ENCODE measurements around the gene MRPS27.

The MRPS27 gene

DNA sequence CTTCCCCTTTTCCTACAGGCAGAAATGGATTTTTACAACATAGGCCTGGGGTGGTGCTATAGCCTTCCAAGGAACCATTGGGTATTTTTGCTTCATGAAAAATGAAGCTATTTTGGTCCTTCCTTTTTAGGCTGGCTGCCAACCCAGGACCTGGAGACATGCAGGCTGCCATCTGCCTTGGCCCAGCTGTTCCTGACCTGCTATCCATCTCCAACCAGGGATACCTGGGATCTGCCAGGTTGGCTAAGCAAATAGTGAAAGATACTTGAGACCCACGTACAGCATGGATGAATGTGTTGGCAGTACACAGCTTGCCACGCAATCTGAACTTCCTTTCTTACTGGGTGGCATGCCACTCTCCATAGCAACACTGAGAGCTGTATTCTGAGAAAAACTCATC lies 31.1 kb downstream of the MRPS27 start:
- no peaks in the 10 kb centered on the region for H3K9me3 ChIP-seq (ENCODE audit: control insufficient read depth, low read length)
- H3K27me3 ChIP-seq (ENCODE audit: control insufficient read depth, insufficient read depth, low read length): no peaks in the 10 kb centered on the region
- no peaks in the 10 kb centered on the region for H3K36me3 ChIP-seq (ENCODE audit: control insufficient read depth, insufficient read depth, low read length)
- TF ChIP-seq, protein P1, sequence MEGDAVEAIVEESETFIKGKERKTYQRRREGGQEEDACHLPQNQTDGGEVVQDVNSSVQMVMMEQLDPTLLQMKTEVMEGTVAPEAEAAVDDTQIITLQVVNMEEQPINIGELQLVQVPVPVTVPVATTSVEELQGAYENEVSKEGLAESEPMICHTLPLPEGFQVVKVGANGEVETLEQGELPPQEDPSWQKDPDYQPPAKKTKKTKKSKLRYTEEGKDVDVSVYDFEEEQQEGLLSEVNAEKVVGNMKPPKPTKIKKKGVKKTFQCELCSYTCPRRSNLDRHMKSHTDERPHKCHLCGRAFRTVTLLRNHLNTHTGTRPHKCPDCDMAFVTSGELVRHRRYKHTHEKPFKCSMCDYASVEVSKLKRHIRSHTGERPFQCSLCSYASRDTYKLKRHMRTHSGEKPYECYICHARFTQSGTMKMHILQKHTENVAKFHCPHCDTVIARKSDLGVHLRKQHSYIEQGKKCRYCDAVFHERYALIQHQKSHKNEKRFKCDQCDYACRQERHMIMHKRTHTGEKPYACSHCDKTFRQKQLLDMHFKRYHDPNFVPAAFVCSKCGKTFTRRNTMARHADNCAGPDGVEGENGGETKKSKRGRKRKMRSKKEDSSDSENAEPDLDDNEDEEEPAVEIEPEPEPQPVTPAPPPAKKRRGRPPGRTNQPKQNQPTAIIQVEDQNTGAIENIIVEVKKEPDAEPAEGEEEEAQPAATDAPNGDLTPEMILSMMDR (IDR thresholded peaks at IDR 0.05): no peak
- no peak overlapping the region for H3K27ac ChIP-seq
- H3K4me2 ChIP-seq (ENCODE audit: low read length): no peak overlapping the region
- no peak overlapping the region for H3K9ac ChIP-seq
- H3K4me1 ChIP-seq: no peaks in the 10 kb centered on the region
- H3K4me3 ChIP-seq (ENCODE audit: low read depth, low read length): no peak overlapping the region
- no peaks in the 10 kb centered on the region for H3K79me2 ChIP-seq
- H2AFZ ChIP-seq: no peak overlapping the region

DNA sequence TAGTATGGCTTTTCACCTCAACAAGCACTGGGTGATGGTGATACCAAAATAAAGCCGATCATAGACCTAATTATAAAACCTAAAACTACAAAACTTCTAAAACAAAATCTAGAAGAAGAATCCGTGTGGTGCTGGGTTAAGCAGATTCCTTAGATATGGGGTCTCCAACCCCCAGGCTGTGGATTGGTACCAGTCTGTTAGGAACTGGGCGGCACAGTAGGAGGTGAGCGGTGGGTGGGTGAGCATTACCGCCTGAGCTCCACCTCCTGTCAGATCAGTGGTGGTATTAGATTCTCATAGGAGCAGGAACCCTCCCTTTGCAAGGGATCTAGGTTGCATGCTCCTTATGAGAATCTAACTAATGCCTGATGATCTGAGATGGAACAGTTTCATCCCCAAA lies 33.2 kb downstream of the MRPS27 start:
- Histone ChIP-seq H3K4me3 (ENCODE audit: low read depth, low read length) (no peak overlapping the region), H3K4me2 (ENCODE audit: low read length) (no peak overlapping the region), H3K27ac (no peak overlapping the region), H3K36me3 (ENCODE audit: control insufficient read depth, insufficient read depth, low read length) (no peaks in the 10 kb centered on the region), H3K27me3 (ENCODE audit: control insufficient read depth, insufficient read depth, low read length) (no peaks in the 10 kb centered on the region), H2AFZ (no peak overlapping the region), H3K9me3 (ENCODE audit: control insufficient read depth, low read length) (no peaks in the 10 kb centered on the region), H3K79me2 (no peaks in the 10 kb centered on the region), H3K9ac (no peak overlapping the region), H3K4me1 (no peaks in the 10 kb centered on the region)
- TF ChIP-seq, protein P1 (IDR thresholded peaks at IDR 0.05): no peak

DNA sequence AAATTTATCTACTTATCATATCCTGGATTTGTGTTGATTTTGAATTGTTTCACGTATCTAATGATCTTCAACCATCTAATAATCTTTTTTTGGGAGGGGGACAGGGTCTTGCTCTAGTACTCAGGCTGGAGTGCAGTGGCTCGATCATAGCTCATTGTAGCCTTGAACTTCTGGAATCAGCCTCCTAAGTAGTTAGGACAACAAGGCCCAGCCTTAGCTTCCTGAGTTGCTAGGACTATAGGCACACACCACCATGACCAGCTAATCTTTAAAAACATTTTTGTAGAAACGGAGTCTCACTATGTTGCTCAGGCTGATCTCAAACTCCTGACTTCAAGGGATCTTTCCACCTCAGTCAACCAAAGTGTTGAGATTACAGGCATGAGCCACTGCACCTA lies 34.6 kb downstream of the MRPS27 start:
- TF ChIP-seq, protein P1 (IDR thresholded peaks at IDR 0.05): no peak
- Histone ChIP-seq H3K4me1 (no peaks in the 10 kb centered on the region), H3K4me3 (ENCODE audit: low read depth, low read length) (no peak overlapping the region)

DNA sequence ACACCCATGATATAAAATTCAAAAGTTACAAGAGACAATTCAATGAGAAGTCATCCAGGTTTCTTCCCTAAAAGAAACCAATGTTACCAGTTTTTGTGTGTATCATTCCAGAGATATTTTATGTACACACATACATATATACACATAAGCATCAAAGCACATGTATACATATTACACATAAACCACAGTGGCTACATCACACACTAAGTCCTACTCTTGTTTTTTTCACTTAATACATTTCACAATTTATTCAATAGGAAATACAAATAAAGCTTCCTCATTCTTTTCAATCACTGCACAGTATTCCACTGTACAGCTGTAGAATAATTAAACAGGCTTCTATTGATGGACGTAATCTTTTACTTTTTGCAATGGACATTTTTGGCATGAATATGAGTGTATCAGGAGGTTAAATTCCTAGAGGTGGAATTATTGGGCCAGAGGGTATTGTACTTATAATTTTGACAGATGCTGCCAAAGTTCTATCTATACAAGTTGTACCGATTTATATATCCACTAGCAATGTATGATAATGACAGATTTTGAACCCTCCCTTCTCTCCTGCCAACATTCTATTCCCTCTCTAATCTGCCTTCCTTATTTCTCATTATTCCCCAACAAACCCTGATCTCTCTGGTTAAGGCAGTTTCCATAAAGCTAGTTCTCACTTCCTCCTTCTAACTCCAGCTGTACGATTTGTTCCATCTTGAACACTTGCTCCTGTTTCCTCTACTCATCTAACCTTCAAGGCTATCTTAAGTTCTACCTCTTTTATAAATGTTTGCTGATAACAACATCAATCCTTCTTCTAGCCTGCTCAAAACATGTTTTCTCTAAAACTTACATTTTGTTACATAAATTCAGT lies 35.2 kb downstream of the MRPS27 start:
- Histone ChIP-seq H3K4me1 (no peaks in the 10 kb centered on the region), H3K4me2 (ENCODE audit: low read length) (no peak overlapping the region), H3K9me3 (ENCODE audit: control insufficient read depth, low read length) (no peaks in the 10 kb centered on the region), H3K9ac (no peak overlapping the region), H3K27ac (no peak overlapping the region), H3K79me2 (no peaks in the 10 kb centered on the region), H3K4me3 (ENCODE audit: low read depth, low read length) (no peak overlapping the region), H2AFZ (no peak overlapping the region), H3K27me3 (ENCODE audit: control insufficient read depth, insufficient read depth, low read length) (no peaks in the 10 kb centered on the region), H3K36me3 (ENCODE audit: control insufficient read depth, insufficient read depth, low read length) (no peaks in the 10 kb centered on the region)
- TF ChIP-seq, protein P1 (IDR thresholded peaks at IDR 0.05): no peak

More for the DNA sequence above, 34.6 kb downstream of the MRPS27 start:
- Histone ChIP-seq H3K27ac (no peak overlapping the region), H3K36me3 (ENCODE audit: control insufficient read depth, insufficient read depth, low read length) (no peaks in the 10 kb centered on the region), H3K79me2 (no peaks in the 10 kb centered on the region), H3K9ac (no peak overlapping the region), H2AFZ (no peak overlapping the region), H3K9me3 (ENCODE audit: control insufficient read depth, low read length) (no peaks in the 10 kb centered on the region), H3K27me3 (ENCODE audit: control insufficient read depth, insufficient read depth, low read length) (no peaks in the 10 kb centered on the region), H3K4me2 (ENCODE audit: low read length) (no peak overlapping the region)

DNA sequence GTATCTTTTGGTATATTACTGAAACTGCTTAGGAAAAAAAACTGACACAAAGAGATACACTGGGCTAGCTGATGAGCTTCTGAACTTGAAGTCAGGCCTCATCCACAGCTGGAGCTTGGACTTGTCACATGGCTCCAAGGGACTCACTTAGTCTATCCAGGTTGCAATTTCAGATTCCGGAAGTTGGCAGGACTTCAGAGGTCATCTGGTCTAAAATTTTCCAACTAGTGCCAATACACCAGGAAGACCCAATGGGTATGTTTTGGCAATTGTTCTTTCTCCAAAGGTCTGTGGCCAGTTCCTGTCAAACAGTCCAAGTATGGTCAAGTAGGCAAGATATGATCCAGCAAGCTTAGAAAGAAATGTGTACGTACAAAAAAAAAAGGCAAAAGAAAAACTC lies 36.7 kb downstream of the MRPS27 start:
- Histone ChIP-seq H3K9ac (no peak overlapping the region), H3K9me3 (ENCODE audit: control insufficient read depth, low read length) (no peaks in the 10 kb centered on the region), H3K79me2 (no peaks in the 10 kb centered on the region), H3K4me1 (no peaks in the 10 kb centered on the region), H3K36me3 (ENCODE audit: control insufficient read depth, insufficient read depth, low read length) (no peaks in the 10 kb centered on the region), H3K4me2 (ENCODE audit: low read length) (no peak overlapping the region), H3K27ac (no peak overlapping the region), H2AFZ (no peak overlapping the region), H3K4me3 (ENCODE audit: low read depth, low read length) (no peak overlapping the region), H3K27me3 (ENCODE audit: control insufficient read depth, insufficient read depth, low read length) (no peaks in the 10 kb centered on the region)
- TF ChIP-seq, protein P1 (IDR thresholded peaks at IDR 0.05): no peak
